IMR-90 (cell line): ENCODE results near the gene RNF19B. TPM values are rescaled to one million over a fixed set of nuclear protein-coding genes. Genes with fewer than 3 reads are reported as not detected.

Source experiments
- ATAC-seq: fragments of 200-7000 bp; cut with Tn5 transposase; 2 replicates; pipeline ENCODE4 v1.9.1; 2020; ENCODE audit warnings: low read depth, mild to moderate bottlenecking, moderate library complexity
- BruUV-seq: library from RNA; stranded (reverse); fragments of 400-500 nt; replicated peaks from 2 replicates; lab custom pipeline; 2021; lab: Mats Ljungman, UMichigan
- CTCF ChIA-PET: fragments of 300-600 bp; formaldehyde crosslinking; extraction: SDS; loops from one replicate; lab custom pipeline; 2021; ENCODE audit warnings: antibody characterized with exemption; lab: Yijun Ruan, JAX
- POLR2A ChIA-PET: fragments of 300-600 bp; sonication (Branson Sonifier 250); formaldehyde crosslinking; loops from one replicate; lab custom pipeline; 2022; ENCODE audit warnings: antibody characterized with exemption; ENCODE audit not compliant: unreplicated experiment; lab: Charles Lee
- DNase-seq: peaks from one replicate; pipeline ENCODE4 v3.0.0; 2013
- H2AFZ ChIP-seq: replicated peaks from 2 replicates; pipeline ENCODE3; 2013; ENCODE audit warnings: low read length, mild to moderate bottlenecking; ENCODE audit not compliant: poor library complexity
- H2AK5ac ChIP-seq: 2 replicates; pipeline ENCODE4 v1.6.1; 2013; ENCODE audit warnings: low read depth, low read length, inconsistent platforms
- H2AK9ac ChIP-seq: replicated peaks from 2 replicates; pipeline ENCODE3; 2013; ENCODE audit warnings: mild to moderate bottlenecking, low read depth, low read length, moderate library complexity; ENCODE audit not compliant: poor library complexity
- H2BK120ac ChIP-seq: 2 replicates; pipeline ENCODE4 v1.6.1; 2013; ENCODE audit warnings: low read depth, low read length, inconsistent platforms
- H2BK15ac ChIP-seq: 3 replicates; pipeline ENCODE4 v1.6.1; 2013; ENCODE audit warnings: low read depth, low read length, inconsistent platforms
- H2BK20ac ChIP-seq: 2 replicates; pipeline ENCODE4 v1.6.1; 2013; ENCODE audit warnings: low read depth, mild to moderate bottlenecking, inconsistent platforms, low read length, moderate library complexity
- H2BK5ac ChIP-seq: 2 replicates; pipeline ENCODE4 v1.6.1; 2013; ENCODE audit warnings: mild to moderate bottlenecking, low read depth, low read length, inconsistent platforms; ENCODE audit not compliant: poor library complexity, severe bottlenecking
- H3K14ac ChIP-seq: replicated peaks from 2 replicates; pipeline ENCODE4 v1.6.1; 2013; ENCODE audit warnings: low read depth, low read length, inconsistent platforms
- H3K18ac ChIP-seq: 2 replicates; pipeline ENCODE4 v1.6.1; 2013; ENCODE audit warnings: low read depth, low read length, control low read depth
- H3K23ac ChIP-seq: 2 replicates; pipeline ENCODE4 v1.6.1; 2013; ENCODE audit warnings: low read depth, low read length, inconsistent platforms
- H3K27ac ChIP-seq: 2 replicates; pipeline ENCODE4 v1.5.1; 2013; ENCODE audit warnings: mild to moderate bottlenecking, control low read depth, low read length; ENCODE audit not compliant: insufficient read depth
- H3K27me3 ChIP-seq: 2 replicates; pipeline ENCODE4 v1.6.1; 2013; ENCODE audit warnings: low read length; ENCODE audit not compliant: control insufficient read depth, insufficient read depth
- H3K36me3 ChIP-seq: 2 replicates; pipeline ENCODE4 v1.6.1; 2013; ENCODE audit warnings: low read length, mixed read lengths; ENCODE audit not compliant: control insufficient read depth, insufficient read depth
- H3K4ac ChIP-seq: 2 replicates; pipeline ENCODE4 v1.6.1; 2013; ENCODE audit warnings: low read depth, low read length, inconsistent platforms
- H3K4me1 ChIP-seq: 2 replicates; pipeline ENCODE4 v1.6.1; 2013; ENCODE audit warnings: low read length, mixed read lengths; ENCODE audit not compliant: control insufficient read depth, insufficient read depth
- H3K4me2 ChIP-seq: 2 replicates; pipeline ENCODE4 v1.6.1; 2013; ENCODE audit warnings: low read depth, mild to moderate bottlenecking, control low read depth, low read length, moderate library complexity
- H3K4me3 ChIP-seq: 2 replicates; pipeline ENCODE4 v1.5.1; 2013; ENCODE audit warnings: low read depth, mild to moderate bottlenecking, control low read depth, low read length, moderate library complexity; ENCODE audit not compliant: insufficient read depth
- H3K56ac ChIP-seq: 2 replicates; pipeline ENCODE4 v1.6.1; 2013; ENCODE audit warnings: low read length, inconsistent platforms; ENCODE audit not compliant: insufficient read depth; ENCODE audit errors: extremely low read depth
- H3K79me1 ChIP-seq, 2 experiments: 2 replicates each; pipeline ENCODE4 v1.6.1; 2013; ENCODE audit warnings: low read length in 2 of 2, inconsistent platforms in 1 of 2, low read depth in 1 of 2
- H3K9ac ChIP-seq: 2 replicates; pipeline ENCODE4 v1.6.1; 2013; ENCODE audit warnings: low read depth, low read length, control low read depth
- H3K9me1 ChIP-seq: 2 replicates; pipeline ENCODE4 v1.6.1; 2013; ENCODE audit warnings: low read length, inconsistent platforms; ENCODE audit not compliant: insufficient read depth
- H3K9me3 ChIP-seq: 2 replicates; pipeline ENCODE4 v1.6.1; 2013; ENCODE audit warnings: low read length; ENCODE audit not compliant: control insufficient read depth, insufficient read depth
- H4K20me1 ChIP-seq: 2 replicates; pipeline ENCODE4 v1.6.1; 2013; ENCODE audit warnings: low read length, inconsistent platforms; ENCODE audit not compliant: insufficient read depth
- H4K5ac ChIP-seq: 2 replicates; pipeline ENCODE4 v1.6.1; 2013; ENCODE audit warnings: mild to moderate bottlenecking, low read depth, low read length, control low read depth
- H4K8ac ChIP-seq, 2 experiments: 2 replicates each; pipeline ENCODE4 v1.6.1; 2013; ENCODE audit warnings: low read depth in 2 of 2, low read length in 2 of 2, control low read depth in 1 of 2, inconsistent platforms in 1 of 2
- H4K91ac ChIP-seq: 2 replicates; pipeline ENCODE4 v1.6.1; 2013; ENCODE audit warnings: low read depth, low read length, inconsistent platforms; ENCODE audit not compliant: insufficient read depth
- CTCF ChIP-seq: conservative IDR thresholded peaks from 2 replicates; pipeline ENCODE4 v1.5.1; 2012; ENCODE audit warnings: mild to moderate bottlenecking, low read depth, low read length, improper control_type of control experiment
- FOS ChIP-seq: fragments of 150-350 bp; IDR thresholded peaks from 2 replicates; pipeline ENCODE4 v1.6.1; 2016; ENCODE audit warnings: low read depth, low read length
- MXI1 ChIP-seq: IDR thresholded peaks from 2 replicates; pipeline ENCODE4 v1.6.1; 2012; ENCODE audit warnings: low read depth, mild to moderate bottlenecking, low read length, moderate library complexity, borderline replicate concordance
- NFE2L2 ChIP-seq: fragments of 150-350 bp; IDR thresholded peaks from 2 replicates; pipeline ENCODE4 v1.6.1; 2016; ENCODE audit warnings: low read depth, mild to moderate bottlenecking, low read length
- POLR2A ChIP-seq: IDR thresholded peaks from 2 replicates; pipeline ENCODE4 v1.6.1; 2012; ENCODE audit warnings: mild to moderate bottlenecking, low read depth, low read length
- RAD21 ChIP-seq: IDR thresholded peaks from 2 replicates; pipeline ENCODE4 v1.6.1; 2012; ENCODE audit warnings: low read length, improper control_type of control experiment
- RCOR1 ChIP-seq: IDR thresholded peaks from 2 replicates; pipeline ENCODE4 v1.6.1; 2012; ENCODE audit warnings: mild to moderate bottlenecking, low read length, improper control_type of control experiment; ENCODE audit not compliant: insufficient replicate concordance
- RFX5 ChIP-seq: IDR thresholded peaks from 2 replicates; pipeline ENCODE4 v1.8.0; 2012; ENCODE audit warnings: low read depth, mild to moderate bottlenecking, low read length, moderate library complexity
- WGBS, 2 experiments: methylation state at CpG; one replicate each; pipeline versions ENCODE4 v1.1.5 to v1.1.7; 2013; ENCODE audit warnings: missing lambda C conversion rate in 2 of 2; ENCODE audit not compliant: insufficient read length in 1 of 2; ENCODE audit errors: extremely low coverage in 2 of 2; 5-methylcytosine and 5-hydroxymethylcytosine counted together
- dilution Hi-C: fragments of 300-500 bp; cut with HindIII; formaldehyde crosslinking; loops from one replicate; pipeline ENCODE4 v1.14.3; 2018; ENCODE audit warnings: low sequenced_read_pairs; ENCODE audit not compliant: unreplicated experiment
- in situ Hi-C: fragments of 300-500 bp; cut with MboI; formaldehyde crosslinking; loops from 3 replicates; pipeline ENCODE4 v1.14.3; 2019; ENCODE audit warnings: low sequenced_read_pairs, inconsistent platforms, mixed read lengths
- intact Hi-C: fragments of 100-400 bp; cut with micrococcal nuclease; formaldehyde crosslinking; loops from 2 replicates; pipeline ENCODE4 v1.10.0; 2022
- polyA plus RNA-seq, 3 experiments: library from polyadenylated mRNA; depleted of rRNA; stranded (reverse); fragments of >200 nt; gene quantifications; 2 replicates each; pipeline ENCODE4 v1.2.3, GENCODE V29; 2012; ENCODE audit warnings: low replicate concordance in 1 of 3
- total RNA-seq: library from RNA; depleted of rRNA; stranded (reverse); fragments of >200 nt; gene quantifications from 2 replicates; pipeline ENCODE4 v1.2.3, GENCODE V29; 2012

The RNF19B gene
- total and polyA plus RNA-seq, 2 of the 4 experiments (the other 2 are of a cell fraction), result 10.0 to 11.6 TPM

GRCh38 chr1:32981003-32981901 is 16.6 kb upstream of the RNF19B start:
- intact Hi-C loops (no loop called here), in situ Hi-C loops (no loop called here), dilution Hi-C loops (no loop called here)
- Histone ChIP-seq H4K20me1 (no peaks in the 10 kb centered on the region), H3K4ac (peak overlapping the region; percentile 80), H3K4me2 (peak overlapping the region; percentile 30; the same call in 1 of the 2 replicates), H3K79me1 (no peaks in the 10 kb centered on the region; a peak in 1 of 4 replicates), H3K9me3 (no peaks in the 10 kb centered on the region), H2BK5ac (peak overlapping the region; percentile 80), H2AK9ac (peak overlapping the region; percentile 70), H4K5ac (peak overlapping the region; percentile 83; the same call in 1 of the 2 replicates), H3K14ac (peak overlapping the region; percentile 77; the same call in 1 of the 2 replicates), H3K27me3 (no peaks in the 10 kb centered on the region), H4K8ac (peak overlapping the region; percentile 11 to 89), H2BK20ac (peak overlapping the region; percentile 42; the same call in 1 of the 2 replicates), H3K27ac (peak overlapping the region; percentile 12), H4K91ac (peak overlapping the region; percentile 51), H3K36me3 (no peaks in the 10 kb centered on the region), H2AFZ (peak overlapping the region; percentile 83), H3K4me1 (peaks cover 17% of the 10 kb centered on the region), H2BK120ac (peak overlapping the region; percentile 77), H2BK15ac (peak overlapping the region; percentile 63; the same call in 2 of the 3 replicates), H3K18ac (peak overlapping the region; percentile 76; the same call in 1 of the 2 replicates), H2AK5ac (peak overlapping the region; percentile 76; the same call in 1 of the 2 replicates), H3K9me1 (peaks cover 10% of the 10 kb centered on the region), H3K9ac (no peak overlapping the region), H3K4me3 (no peak overlapping the region), H3K56ac (no peak overlapping the region; the same call in 1 of the 2 replicates), H3K23ac (peak overlapping the region; percentile 77)
- DNase-seq (peak; percentile 94), ATAC-seq (peak; percentile 78)
- CTCF ChIA-PET, result interaction anchor here (0.6 to 1.5 kb wide), 3 partner anchors 48 to 99 kb away, joined by 3 read pairs; no protein-coding TSS in a partner anchor
- POLR2A ChIA-PET, result no interaction called here
- no CpG with 5 or more reads among the region's 8 CpGs for WGBS, 2 experiments
- no TSS peak for BruUV-seq
- TF ChIP-seq POLR2A, result peak; percentile 81
- no peak for TF ChIP-seq MXI1
- no peak for TF ChIP-seq NFE2L2
- peak; percentile 6; the same call in 1 of the 2 replicates for TF ChIP-seq RAD21
- TF ChIP-seq CTCF, result no peak
- 0 out of 2 replicates have a peak, but pooled peaks have one; percentile 16 for TF ChIP-seq FOS
- TF ChIP-seq RCOR1, result peak; percentile 94
- TF ChIP-seq RFX5, result peak; percentile 47; the same call in 1 of the 2 replicates
